ENCODE results near the gene SLC22A23. TPM values are rescaled to one million over a fixed set of nuclear protein-coding genes. Genes with fewer than 3 reads are reported as not detected.

The SLC22A23 gene
- total RNA-seq, 8 experiments from 2014 or later, result 10.5 to 24.1 (median 13.2) TPM

GRCh38 chr6:3358413-3359100 is 98.3 kb downstream of the SLC22A23 start:
- WGBS, 10 experiments, result 83 to 100% (median 94%) methylated on average over 1 to 14 of the region's 14 CpGs; no CpG with 5 or more reads in 2 of the 10 experiments
- in situ Hi-C loops (cut with MboI; ENCODE audit: low pct_unique_long_range_greater_than_20kb in 2 of 9, low sequenced_read_pairs in 9 of 9, unreplicated experiment in 9 of 9), result no loop called here
- Histone ChIP-seq H3K4me3 (no peak overlapping the region), H3K27ac (no peak overlapping the region), H3K4me1 (replicated peaks in 1 of 2) (peaks cover 26 to 32% of the 10 kb centered on the region in 2 donors)
- ATAC-seq (replicated peaks in 6 of 8), result no peak

GRCh38 chr6:3357678-3358077 is 99.2 kb downstream of the SLC22A23 start:
- Histone ChIP-seq H3K4me1 (replicated peaks in 1 of 2) (peaks cover 31 to 36% of the 10 kb centered on the region in 2 donors), H3K4me3 (no peak overlapping the region), H3K27ac (no peak overlapping the region)
- peak in 1 of 8 experiments; percentile 35 for ATAC-seq (replicated peaks in 6 of 8)
- in situ Hi-C loops (cut with MboI; ENCODE audit: low pct_unique_long_range_greater_than_20kb in 2 of 9, low sequenced_read_pairs in 9 of 9, unreplicated experiment in 9 of 9), result no loop called here
- WGBS, 10 experiments, result 49 to 87% (median 68%) methylated on average over 1 to 6 of the region's 6 CpGs

GRCh38 chr6:3356824-3357420 is 99.9 kb downstream of the SLC22A23 start:
- Histone ChIP-seq H3K4me3 (peak overlapping the region in 1 of 5 donors; percentile 18), H3K4me1 (replicated peaks in 1 of 2) (peaks cover 38 to 44% of the 10 kb centered on the region in 2 donors), H3K27ac (peak overlapping the region in 1 of 2 donors; percentile 74)
- ATAC-seq (replicated peaks in 6 of 8), result no peak
- 55 to 100% (median 97%) methylated on average over 1 to 4 of the region's 4 CpGs for WGBS, 10 experiments
- in situ Hi-C loops (cut with MboI; ENCODE audit: low pct_unique_long_range_greater_than_20kb in 2 of 9, low sequenced_read_pairs in 9 of 9, unreplicated experiment in 9 of 9), result no loop called here

- ATAC-seq (replicated peaks in 6 of 8), result peak; percentile 10 to 79 (median 66)
- peaks cover 40 to 49% of the 10 kb centered on the region in 2 donors for H3K4me1 ChIP-seq (replicated peaks in 1 of 2)
- in situ Hi-C loops (cut with MboI; ENCODE audit: low pct_unique_long_range_greater_than_20kb in 2 of 9, low sequenced_read_pairs in 9 of 9, unreplicated experiment in 9 of 9), result no loop called here
- WGBS, 10 experiments, result 0 to 100% (median 22%) methylated on average over 1 to 7 of the region's 24 CpGs; no CpG with 5 or more reads in 2 of the 10 experiments
- peak overlapping the region; percentile 6 to 74 for H3K27ac ChIP-seq
- peak overlapping the region; percentile 1 to 30 (median 18) for H3K4me3 ChIP-seq
These were observed 100.6 kb downstream of the SLC22A23 start for GRCh38 chr6:3356056-3356823.

- in situ Hi-C loops (cut with MboI; ENCODE audit: low pct_unique_long_range_greater_than_20kb in 2 of 9, low sequenced_read_pairs in 9 of 9, unreplicated experiment in 9 of 9), result no loop called here
These were observed 101.3 kb downstream of the SLC22A23 start for GRCh38 chr6:3355358-3356055.

GRCh38 chr6:3355011-3355357 is 101.9 kb downstream of the SLC22A23 start:
- H3K27ac ChIP-seq, result peak overlapping the region in 1 of 2 donors; percentile 76
- in situ Hi-C loops (cut with MboI; ENCODE audit: low pct_unique_long_range_greater_than_20kb in 2 of 9, low sequenced_read_pairs in 9 of 9, unreplicated experiment in 9 of 9), result no loop called here
- ATAC-seq (replicated peaks in 6 of 8), result no peak
- H3K4me3 ChIP-seq, result no peak overlapping the region
- peaks cover 53 to 60% of the 10 kb centered on the region in 2 donors for H3K4me1 ChIP-seq (replicated peaks in 1 of 2)
- 73 to 100% (median 92%) methylated on average over 1 to 4 of the region's 4 CpGs; no CpG with 5 or more reads in 4 of the 10 experiments for WGBS, 10 experiments

More at GRCh38 chr6:3355358-3356055, 101.3 kb downstream of the SLC22A23 start:
- Histone ChIP-seq H3K4me1 (replicated peaks in 1 of 2) (peaks cover 48 to 55% of the 10 kb centered on the region in 2 donors), H3K4me3 (peak overlapping the region in 4 of 5 donors; percentile 6 to 19 (median 14)), H3K27ac (peak overlapping the region; percentile 43 to 76)
- 37 to 90% (median 55%) methylated on average over 2 to 14 of the region's 20 CpGs; no CpG with 5 or more reads in 2 of the 10 experiments for WGBS, 10 experiments
- ATAC-seq (replicated peaks in 6 of 8), result peak in 6 of 8 experiments; percentile 12 to 54 (median 44)

- no peak for ATAC-seq (replicated peaks in 6 of 8)
- Histone ChIP-seq H3K27ac (no peak overlapping the region), H3K4me3 (no peak overlapping the region), H3K4me1 (replicated peaks in 1 of 2) (peaks cover 63 to 70% of the 10 kb centered on the region in 2 donors)
- WGBS, 10 experiments, result 80 to 100% (median 81%) methylated on average over 1 to 4 of the region's 5 CpGs; no CpG with 5 or more reads in 4 of the 10 experiments
- in situ Hi-C loops (cut with MboI; ENCODE audit: low pct_unique_long_range_greater_than_20kb in 2 of 9, low sequenced_read_pairs in 9 of 9, unreplicated experiment in 9 of 9), result no loop called here
These were observed 102.9 kb downstream of the SLC22A23 start for GRCh38 chr6:3353939-3354338.

GRCh38 chr6:3353213-3353903 is 103.5 kb downstream of the SLC22A23 start:
- in situ Hi-C loops (cut with MboI; ENCODE audit: low pct_unique_long_range_greater_than_20kb in 2 of 9, low sequenced_read_pairs in 9 of 9, unreplicated experiment in 9 of 9), result no loop called here
- WGBS, 10 experiments, result 50 to 100% (median 86%) methylated on average over 2 to 7 of the region's 9 CpGs; no CpG with 5 or more reads in 2 of the 10 experiments
- no peak for ATAC-seq (replicated peaks in 6 of 8)
- peaks cover 68 to 74% of the 10 kb centered on the region in 2 donors for H3K4me1 ChIP-seq (replicated peaks in 1 of 2)
- H3K4me3 ChIP-seq, result no peak overlapping the region
- H3K27ac ChIP-seq, result no peak overlapping the region

GRCh38 chr6:3352678-3353077 is 104.2 kb downstream of the SLC22A23 start:
- Histone ChIP-seq H3K4me3 (no peak overlapping the region), H3K4me1 (replicated peaks in 1 of 2) (peaks cover 69 to 72% of the 10 kb centered on the region in 2 donors), H3K27ac (peak overlapping the region in 1 of 2 donors; percentile 3)
- 42 to 100% (median 82%) methylated on average over 1 to 7 of the region's 9 CpGs; no CpG with 5 or more reads in 1 of the 10 experiments for WGBS, 10 experiments
- in situ Hi-C loops (cut with MboI; ENCODE audit: low pct_unique_long_range_greater_than_20kb in 2 of 9, low sequenced_read_pairs in 9 of 9, unreplicated experiment in 9 of 9), result no loop called here
- ATAC-seq (replicated peaks in 6 of 8), result no peak

GRCh38 chr6:3351829-3352524 is 104.9 kb downstream of the SLC22A23 start:
- in situ Hi-C loops (cut with MboI; ENCODE audit: low pct_unique_long_range_greater_than_20kb in 2 of 9, low sequenced_read_pairs in 9 of 9, unreplicated experiment in 9 of 9), result no loop called here
- Histone ChIP-seq H3K27ac (peak overlapping the region; percentile 92 to 94), H3K4me3 (no peak overlapping the region), H3K4me1 (replicated peaks in 1 of 2) (peaks cover 71 to 72% of the 10 kb centered on the region in 2 donors)
- ATAC-seq (replicated peaks in 6 of 8), result peak in 2 of 8 experiments; percentile 1 to 2
- 67 to 100% (median 92%) methylated on average over 1 to 7 of the region's 9 CpGs; no CpG with 5 or more reads in 5 of the 10 experiments for WGBS, 10 experiments

- Histone ChIP-seq H3K4me3 (no peak overlapping the region), H3K4me1 (replicated peaks in 1 of 2) (peaks cover 65 to 69% of the 10 kb centered on the region in 2 donors), H3K27ac (peak overlapping the region; percentile 92 to 94)
- 0 to 92% (median 14%) methylated on average over 2 to 11 of the region's 15 CpGs for WGBS, 10 experiments
- ATAC-seq (replicated peaks in 6 of 8), result peak in 5 of 8 experiments; percentile 59 to 80 (median 68)
- in situ Hi-C loops (cut with MboI; ENCODE audit: low pct_unique_long_range_greater_than_20kb in 2 of 9, low sequenced_read_pairs in 9 of 9, unreplicated experiment in 9 of 9), result no loop called here
These were observed 105.7 kb downstream of the SLC22A23 start for GRCh38 chr6:3351105-3351676.
